PC-9 (cell line): Measurements from ENCODE around the gene CTIF. TPM values are rescaled to one million over a fixed set of nuclear protein-coding genes. Genes with fewer than 3 reads are reported as not detected.

Source experiments
- BruUV-seq: library from RNA; stranded (reverse); fragments of 400-500 nt; replicated peaks from 2 replicates; lab custom pipeline; 2021; lab: Mats Ljungman, UMichigan
- CTCF ChIA-PET: fragments of 300-600 bp; sonication (Branson Sonifier 250); formaldehyde crosslinking; loops from one replicate; lab custom pipeline; 2022; ENCODE audit warnings: antibody characterized with exemption; lab: Charles Lee
- POLR2A ChIA-PET: fragments of 300-600 bp; sonication (Branson Sonifier 250); formaldehyde crosslinking; loops from one replicate; lab custom pipeline; 2022; ENCODE audit warnings: antibody characterized with exemption; ENCODE audit not compliant: unreplicated experiment; lab: Charles Lee
- DNase-seq, 2 experiments: peaks; one replicate each; pipeline versions ENCODE4 v3.0.0 to v3.0.0-alpha.2; 2015 to 2022; ENCODE audit warnings: mixed read lengths in 1 of 2
- H2AFZ ChIP-seq: fragments of 200-600 bp; sonication (generic); 2 replicates; pipeline ENCODE4 v1.8.1; 2017; ENCODE audit warnings: antibody characterized with exemption
- H3F3A ChIP-seq: fragments of 200-600 bp; sonication (generic); 2 replicates; pipeline ENCODE4 v1.8.1; 2017; ENCODE audit warnings: antibody characterized with exemption, mild to moderate bottlenecking, low read depth; ENCODE audit not compliant: insufficient read depth
- H3K27ac ChIP-seq: fragments of 200-600 bp; sonication (generic); 2 replicates; pipeline ENCODE4 v1.6.1; 2016; ENCODE audit warnings: mixed run types
- H3K27me3 ChIP-seq: fragments of 200-600 bp; sonication (generic); 2 replicates; pipeline ENCODE4 v1.6.1; 2016; ENCODE audit warnings: low read depth, mixed run types; ENCODE audit not compliant: insufficient read depth
- H3K36me3 ChIP-seq: fragments of 200-600 bp; sonication (generic); 2 replicates; pipeline ENCODE4 v1.6.1; 2016; ENCODE audit warnings: low read depth, mixed run types
- H3K4me1 ChIP-seq: fragments of 200-600 bp; sonication (generic); replicated peaks from 2 replicates; pipeline ENCODE4 v1.6.1; 2016; ENCODE audit warnings: mixed run types; ENCODE audit not compliant: insufficient read depth
- H3K4me2 ChIP-seq: fragments of 200-600 bp; sonication (generic); 2 replicates; pipeline ENCODE4 v1.6.1; 2017; ENCODE audit warnings: mixed run types
- H3K4me3 ChIP-seq: fragments of 200-600 bp; sonication (generic); 2 replicates; pipeline ENCODE4 v1.6.1; 2016; ENCODE audit warnings: mixed run types
- H3K79me2 ChIP-seq: fragments of 200-600 bp; sonication (generic); 2 replicates; pipeline ENCODE4 v1.6.1; 2017; ENCODE audit warnings: low read depth, mixed run types
- H3K9me2 ChIP-seq: fragments of 200-600 bp; sonication (generic); 2 replicates; pipeline ENCODE4 v1.8.1; 2017; ENCODE audit warnings: mild to moderate bottlenecking; ENCODE audit not compliant: insufficient read depth
- H3K9me3 ChIP-seq: fragments of 200-600 bp; sonication (generic); 2 replicates; pipeline ENCODE4 v1.8.1; 2016; ENCODE audit warnings: low read depth; ENCODE audit not compliant: insufficient read depth
- H4K20me1 ChIP-seq: fragments of 200-600 bp; sonication (generic); 2 replicates; pipeline ENCODE4 v1.8.1; 2017; ENCODE audit not compliant: insufficient read depth
- EZH2 ChIP-seq: fragments of 200-600 bp; sonication (generic); IDR thresholded peaks from 2 replicates; pipeline ENCODE4 v1.8.0; 2017; ENCODE audit warnings: antibody characterized with exemption, low read depth
- intact Hi-C: fragments of 100-400 bp; cut with micrococcal nuclease; formaldehyde crosslinking; loops from one replicate; pipeline ENCODE4 v1.10.0; 2022; ENCODE audit not compliant: unreplicated experiment
- total RNA-seq: library from RNA; stranded (reverse); gene quantifications from 2 replicates; pipeline ENCODE4 v1.2.3, GENCODE V29; 2021
- TF ChIP-seq, protein P1 (sequence below): fragments of 200-600 bp; sonication (generic); conservative IDR thresholded peaks from 2 replicates; pipeline ENCODE4 v1.6.1; 2017; ENCODE audit warnings: mixed run types, antibody characterized with exemption, mild to moderate bottlenecking, moderate library complexity

CTIF gene
- total RNA-seq, 1 experiment from 2014 or later: 26.2 TPM

GRCh38 chr18:48815179-48815515 is 276.3 kb downstream of the CTIF start:
- no peak for DNase-seq
- Histone ChIP-seq H3K9me2 (0 out of 2 replicates have a peak, but pooled peaks cover 3% of the 10 kb centered on the region), H3K27me3 (no peaks in the 10 kb centered on the region), H3K9me3 (no peaks in the 10 kb centered on the region), H3F3A (0 out of 2 replicates have a peak, but pooled peaks cover 2% of the 10 kb centered on the region), H2AFZ (no peak overlapping the region), H3K79me2 (no peaks in the 10 kb centered on the region), H3K4me1 (no peaks in the 10 kb centered on the region), H3K27ac (no peak overlapping the region), H3K4me3 (no peak overlapping the region), H3K36me3 (no peaks in the 10 kb centered on the region), H3K4me2 (no peak overlapping the region), H4K20me1 (no peaks in the 10 kb centered on the region)
- intact Hi-C loops: no loop called here
- ChIA-PET CTCF (no interaction called here), POLR2A (no interaction called here)
- BruUV-seq: no TSS peak
- TF ChIP-seq, protein P1, sequence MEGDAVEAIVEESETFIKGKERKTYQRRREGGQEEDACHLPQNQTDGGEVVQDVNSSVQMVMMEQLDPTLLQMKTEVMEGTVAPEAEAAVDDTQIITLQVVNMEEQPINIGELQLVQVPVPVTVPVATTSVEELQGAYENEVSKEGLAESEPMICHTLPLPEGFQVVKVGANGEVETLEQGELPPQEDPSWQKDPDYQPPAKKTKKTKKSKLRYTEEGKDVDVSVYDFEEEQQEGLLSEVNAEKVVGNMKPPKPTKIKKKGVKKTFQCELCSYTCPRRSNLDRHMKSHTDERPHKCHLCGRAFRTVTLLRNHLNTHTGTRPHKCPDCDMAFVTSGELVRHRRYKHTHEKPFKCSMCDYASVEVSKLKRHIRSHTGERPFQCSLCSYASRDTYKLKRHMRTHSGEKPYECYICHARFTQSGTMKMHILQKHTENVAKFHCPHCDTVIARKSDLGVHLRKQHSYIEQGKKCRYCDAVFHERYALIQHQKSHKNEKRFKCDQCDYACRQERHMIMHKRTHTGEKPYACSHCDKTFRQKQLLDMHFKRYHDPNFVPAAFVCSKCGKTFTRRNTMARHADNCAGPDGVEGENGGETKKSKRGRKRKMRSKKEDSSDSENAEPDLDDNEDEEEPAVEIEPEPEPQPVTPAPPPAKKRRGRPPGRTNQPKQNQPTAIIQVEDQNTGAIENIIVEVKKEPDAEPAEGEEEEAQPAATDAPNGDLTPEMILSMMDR: no peak
- TF ChIP-seq EZH2: no peak

DNA sequence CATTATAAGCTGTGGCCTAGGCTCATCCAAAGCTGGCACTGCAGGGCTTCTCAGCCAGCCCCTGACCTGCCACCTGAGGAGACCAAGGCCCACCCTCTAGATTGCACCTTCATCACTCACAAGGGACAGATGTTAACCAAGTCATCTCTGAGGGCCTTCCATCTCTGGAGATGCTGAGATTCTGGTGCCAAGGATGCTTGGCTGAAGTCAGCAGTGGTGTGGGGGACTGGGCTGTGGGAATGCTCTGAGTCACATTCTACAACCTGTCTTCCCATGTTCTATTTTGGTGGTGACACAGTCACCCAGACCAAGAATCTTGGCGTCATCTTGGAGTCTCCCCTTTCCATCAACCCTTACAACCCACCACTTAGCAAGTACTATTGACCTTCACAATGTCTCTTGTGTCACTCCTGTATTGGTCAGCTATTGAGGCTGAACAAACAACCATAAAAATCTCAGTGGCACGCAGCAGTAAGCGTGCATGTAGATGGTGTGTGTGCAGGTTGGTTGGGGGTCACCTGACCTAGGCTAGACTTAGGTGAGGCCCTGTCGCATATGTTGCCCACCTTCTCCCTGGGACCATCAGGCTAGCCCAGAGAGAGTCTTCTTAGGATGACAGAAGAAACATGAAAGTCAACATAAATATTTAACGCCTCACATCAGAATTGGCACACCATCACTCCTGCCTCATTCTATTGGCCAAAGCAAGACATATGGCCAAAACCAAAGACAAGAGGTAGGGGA is 276.9 kb downstream of the CTIF start:
- Histone ChIP-seq H3F3A (no peaks in the 10 kb centered on the region), H3K79me2 (no peaks in the 10 kb centered on the region), H2AFZ (no peak overlapping the region), H3K9me2 (no peaks in the 10 kb centered on the region), H3K4me1 (no peaks in the 10 kb centered on the region), H3K4me3 (no peak overlapping the region), H3K27me3 (no peaks in the 10 kb centered on the region), H3K9me3 (no peaks in the 10 kb centered on the region), H3K4me2 (no peak overlapping the region), H4K20me1 (no peaks in the 10 kb centered on the region), H3K36me3 (no peaks in the 10 kb centered on the region), H3K27ac (no peak overlapping the region)
- POLR2A ChIA-PET: no interaction called here
- TF ChIP-seq, protein P1: no peak
- no peak for TF ChIP-seq EZH2
- CTCF ChIA-PET: no interaction called here
- no peak for DNase-seq
- BruUV-seq: no TSS peak
- intact Hi-C loops: no loop called here

DNA sequence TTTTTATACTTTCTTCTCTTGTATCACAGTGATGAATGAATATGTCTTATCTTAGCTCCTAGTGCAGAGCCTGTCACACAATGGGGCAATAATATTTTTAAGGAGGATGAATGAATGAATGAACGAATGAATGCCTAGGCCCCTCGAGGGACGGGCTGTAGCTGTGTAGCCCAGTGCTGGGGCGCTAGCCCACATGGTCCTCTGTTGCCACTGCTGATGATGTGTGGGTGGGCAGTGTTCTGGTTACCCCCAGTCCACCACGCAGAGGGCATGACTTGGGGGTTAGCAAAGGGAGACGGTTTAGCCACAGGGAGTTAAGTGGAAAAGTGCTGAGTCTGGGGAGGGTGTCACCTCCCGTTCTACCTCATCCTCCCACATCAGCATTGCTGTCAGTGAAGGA is 277.7 kb downstream of the CTIF start:
- H2AFZ ChIP-seq: no peak overlapping the region
- no peak for TF ChIP-seq EZH2
- TF ChIP-seq, protein P1: no peak
- POLR2A ChIA-PET: no interaction called here
- no peak overlapping the region for H3K4me2 ChIP-seq
- no peaks in the 10 kb centered on the region for H3K79me2 ChIP-seq
- H4K20me1 ChIP-seq: no peaks in the 10 kb centered on the region
- intact Hi-C loops: no loop called here
- DNase-seq: no peak
- H3K9me2 ChIP-seq: no peaks in the 10 kb centered on the region
- no peaks in the 10 kb centered on the region for H3K4me1 ChIP-seq
- BruUV-seq: no TSS peak
- no peaks in the 10 kb centered on the region for H3K27me3 ChIP-seq
- no peaks in the 10 kb centered on the region for H3K9me3 ChIP-seq
- H3K36me3 ChIP-seq: no peaks in the 10 kb centered on the region
- no peak overlapping the region for H3K27ac ChIP-seq
- H3K4me3 ChIP-seq: no peak overlapping the region
- H3F3A ChIP-seq: no peaks in the 10 kb centered on the region
- CTCF ChIA-PET: no interaction called here
